HEK293 (cell line): ENCODE results near the gene RAP1B.

Source experiments
- CTCF ChIA-PET: fragments of 350-600 bp; formaldehyde crosslinking; extraction: SDS; loops from one replicate; lab custom pipeline; 2021; ENCODE audit warnings: antibody characterized with exemption; lab: Yijun Ruan, JAX
- POLR2A ChIA-PET: fragments of 300-600 bp; formaldehyde crosslinking; extraction: SDS; loops from one replicate; lab custom pipeline; 2020; ENCODE audit warnings: antibody characterized with exemption, inconsistent platforms; lab: Yijun Ruan, JAX
- H3K27ac ChIP-seq: fragments of 200-500 bp; sonication (Bioruptor generic); 2 replicates; pipeline ENCODE4 v1.5.1; 2014; ENCODE audit warnings: low read depth, low read length, control low read depth, inconsistent platforms; ENCODE audit errors: extremely low read depth
- H3K36me3 ChIP-seq, 2 experiments: fragments of 200-500 bp in 1 of 2; sonication (Bioruptor generic) in 1 of 2; 1 replicate in 1 of 2; 2 replicates in 1 of 2; pipeline ENCODE4 v1.5.1; 2014 to 2017; ENCODE audit warnings: inconsistent platforms in 2 of 2, low read length in 2 of 2; ENCODE audit not compliant: control insufficient read depth in 2 of 2, insufficient read depth in 1 of 2
- H3K4me1 ChIP-seq: fragments of 200-500 bp; sonication (Bioruptor generic); 2 replicates; pipeline ENCODE4 v1.5.1; 2014; ENCODE audit warnings: mild to moderate bottlenecking, low read length, inconsistent platforms; ENCODE audit not compliant: control insufficient read depth, insufficient read depth
- H3K4me3 ChIP-seq: 2 replicates; pipeline ENCODE4 v1.5.1; 2011; ENCODE audit warnings: low read depth, mild to moderate bottlenecking, control low read depth, low read length, moderate library complexity
- H3K9me3 ChIP-seq: fragments of 200-500 bp; sonication (Bioruptor generic); 2 replicates; pipeline ENCODE4 v1.5.1; 2014; ENCODE audit warnings: low read depth, low read length, inconsistent platforms; ENCODE audit not compliant: control insufficient read depth, insufficient read depth
- BCL11A ChIP-seq: fragments of 450-650 bp; formaldehyde crosslinking; IDR thresholded peaks from 2 replicates; pipeline ENCODE4 v1.5.1; 2016; ENCODE audit warnings: low read depth, missing biosample characterization, missing genetic modification characterization
- GLI4 ChIP-seq: fragments of 450-650 bp; formaldehyde crosslinking; IDR thresholded peaks from 2 replicates; pipeline ENCODE4 v1.5.1; 2016; ENCODE audit warnings: missing biosample characterization, missing genetic modification characterization
- HOXD13 ChIP-seq: sonication (generic); formaldehyde crosslinking; IDR thresholded peaks from 2 replicates; pipeline ENCODE4 v1.8.0; 2022; ENCODE audit warnings: missing genetic modification reagents, borderline replicate concordance
- KLF7 ChIP-seq: fragments of 450-650 bp; formaldehyde crosslinking; IDR thresholded peaks from 2 replicates; pipeline ENCODE4 v1.5.1; 2016; ENCODE audit warnings: missing biosample characterization, missing genetic modification characterization, borderline replicate concordance
- OSR2 ChIP-seq: fragments of 450-650 bp; formaldehyde crosslinking; IDR thresholded peaks from 2 replicates; pipeline ENCODE4 v1.5.1; 2016; ENCODE audit warnings: missing biosample characterization, missing genetic modification characterization
- PATZ1 ChIP-seq: fragments of 450-650 bp; formaldehyde crosslinking; IDR thresholded peaks from 2 replicates; pipeline ENCODE4 v1.5.1; 2016; ENCODE audit warnings: missing biosample characterization, missing genetic modification characterization
- RBAK ChIP-seq: fragments of 450-650 bp; formaldehyde crosslinking; IDR thresholded peaks from 2 replicates; pipeline ENCODE4 v1.5.1; 2016; ENCODE audit warnings: missing biosample characterization, missing genetic modification characterization
- SP7 ChIP-seq: fragments of 450-650 bp; formaldehyde crosslinking; IDR thresholded peaks from 2 replicates; pipeline ENCODE4 v1.5.1; 2016; ENCODE audit warnings: missing biosample characterization, missing genetic modification characterization
- TCF7L2 ChIP-seq: IDR thresholded peaks from 2 replicates; pipeline ENCODE4 v1.6.1; 2011; ENCODE audit warnings: low read depth, mild to moderate bottlenecking, inconsistent platforms, low read length, moderate library complexity, borderline replicate concordance
- YY1 ChIP-seq: fragments of 450-650 bp; formaldehyde crosslinking; IDR thresholded peaks from 2 replicates; pipeline ENCODE4 v1.5.1; 2018; ENCODE audit warnings: missing biosample characterization, missing genetic modification characterization
- ZBTB21 ChIP-seq: fragments of 450-650 bp; formaldehyde crosslinking; IDR thresholded peaks from 2 replicates; pipeline ENCODE4 v1.5.1; 2017; ENCODE audit warnings: missing biosample characterization, missing genetic modification characterization
- ZBTB48 ChIP-seq: fragments of 450-650 bp; formaldehyde crosslinking; IDR thresholded peaks from 2 replicates; pipeline ENCODE4 v1.5.1; 2016; ENCODE audit warnings: missing biosample characterization, missing genetic modification characterization
- ZFHX2 ChIP-seq: fragments of 450-650 bp; formaldehyde crosslinking; conservative IDR thresholded peaks from 2 replicates; pipeline ENCODE4 v1.5.1; 2016; ENCODE audit warnings: missing biosample characterization, missing genetic modification characterization
- ZNF138 ChIP-seq: fragments of 450-650 bp; formaldehyde crosslinking; IDR thresholded peaks from 2 replicates; pipeline ENCODE4 v1.5.1; 2016; ENCODE audit warnings: missing biosample characterization, missing genetic modification characterization, borderline replicate concordance
- ZNF311 ChIP-seq: fragments of 450-650 bp; formaldehyde crosslinking; IDR thresholded peaks from 2 replicates; pipeline ENCODE4 v1.5.1; 2017; ENCODE audit warnings: missing biosample characterization, missing genetic modification characterization, borderline replicate concordance
- ZNF324 ChIP-seq: fragments of 450-650 bp; formaldehyde crosslinking; IDR thresholded peaks from 2 replicates; pipeline ENCODE4 v1.5.1; 2016; ENCODE audit warnings: missing biosample characterization, missing genetic modification characterization
- ZNF473 ChIP-seq: fragments of 450-650 bp; formaldehyde crosslinking; IDR thresholded peaks from 2 replicates; pipeline ENCODE4 v1.5.1; 2017; ENCODE audit warnings: missing biosample characterization, missing genetic modification characterization
- ZNF555 ChIP-seq: fragments of 450-650 bp; formaldehyde crosslinking; conservative IDR thresholded peaks from 2 replicates; pipeline ENCODE4 v1.5.1; 2017; ENCODE audit warnings: missing biosample characterization, mild to moderate bottlenecking, missing genetic modification characterization, inconsistent platforms
- ZNF558 ChIP-seq: fragments of 450-650 bp; formaldehyde crosslinking; IDR thresholded peaks from 2 replicates; pipeline ENCODE4 v1.5.1; 2016; ENCODE audit warnings: missing biosample characterization, missing genetic modification characterization
- ZNF571 ChIP-seq: fragments of 450-650 bp; formaldehyde crosslinking; IDR thresholded peaks from 2 replicates; pipeline ENCODE4 v1.5.0; 2017; ENCODE audit warnings: missing biosample characterization, missing genetic modification characterization
- ZNF610 ChIP-seq: fragments of 450-650 bp; formaldehyde crosslinking; IDR thresholded peaks from 2 replicates; pipeline ENCODE4 v1.5.1; 2016; ENCODE audit warnings: missing biosample characterization, missing genetic modification characterization, borderline replicate concordance
- ZNF629 ChIP-seq: fragments of 450-650 bp; formaldehyde crosslinking; IDR thresholded peaks from 2 replicates; pipeline ENCODE4 v1.5.1; 2017; ENCODE audit warnings: missing biosample characterization, missing genetic modification characterization
- ZNF664 ChIP-seq: fragments of 450-650 bp; formaldehyde crosslinking; IDR thresholded peaks from 2 replicates; pipeline ENCODE4 v1.5.1; 2016; ENCODE audit warnings: missing biosample characterization, missing genetic modification characterization
- ZNF704 ChIP-seq: fragments of 450-650 bp; formaldehyde crosslinking; IDR thresholded peaks from 2 replicates; pipeline ENCODE4 v1.5.1; 2016; ENCODE audit warnings: missing biosample characterization, missing genetic modification characterization
- ZNF776 ChIP-seq: fragments of 450-650 bp; formaldehyde crosslinking; IDR thresholded peaks from 2 replicates; pipeline ENCODE4 v1.5.0; 2017; ENCODE audit warnings: missing biosample characterization, missing genetic modification characterization, borderline replicate concordance
- ZNF777 ChIP-seq: fragments of 450-650 bp; formaldehyde crosslinking; IDR thresholded peaks from 2 replicates; pipeline ENCODE4 v1.5.1; 2017; ENCODE audit warnings: missing biosample characterization, missing genetic modification characterization, borderline replicate concordance
- TF ChIP-seq, protein P1 (sequence below): fragments of 450-650 bp; formaldehyde crosslinking; IDR thresholded peaks from 2 replicates; pipeline ENCODE4 v1.5.1; 2016; ENCODE audit warnings: missing biosample characterization, missing genetic modification characterization, borderline replicate concordance
- TF ChIP-seq, protein P2 (sequence below): fragments of 450-650 bp; formaldehyde crosslinking; IDR thresholded peaks from 2 replicates; pipeline ENCODE4 v1.5.1; 2016; ENCODE audit warnings: missing biosample characterization, missing genetic modification characterization
- TF ChIP-seq, protein P3 (sequence below): fragments of 450-650 bp; formaldehyde crosslinking; IDR thresholded peaks from 2 replicates; pipeline ENCODE4 v1.5.1; 2016; ENCODE audit warnings: missing biosample characterization, missing genetic modification characterization

The RAP1B gene

DNA sequence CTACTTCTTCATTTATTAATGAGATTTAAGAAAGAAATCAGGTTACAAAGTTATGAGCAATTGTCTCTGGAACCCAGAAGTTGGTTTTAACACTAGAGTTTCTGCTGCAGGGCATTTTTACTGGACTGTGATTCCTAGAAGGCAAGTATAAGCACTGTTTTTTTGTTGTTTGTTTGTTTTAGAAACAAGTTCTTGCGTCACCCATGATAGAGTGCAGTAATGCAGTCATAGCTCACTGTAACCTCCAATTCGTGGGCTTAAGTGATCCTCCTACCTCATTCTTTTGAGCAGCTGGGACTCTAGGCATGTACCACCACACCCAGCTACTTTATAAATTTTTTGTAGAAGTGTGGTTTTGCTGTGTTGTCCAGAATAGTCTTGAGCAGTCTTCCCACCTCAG lies 25.6 kb downstream of the RAP1B start:
- ChIA-PET POLR2A (no interaction called here), CTCF (no interaction called here)
- Histone ChIP-seq H3K36me3 (no peaks in the 10 kb centered on the region; a peak in 1 of 3 replicates), H3K4me1 (peaks cover 17% of the 10 kb centered on the region), H3K4me3 (no peak overlapping the region), H3K27ac (no peak overlapping the region), H3K9me3 (no peaks in the 10 kb centered on the region)
- TF ChIP-seq ZNF610 (tag by site-specific recombination): no peak
- TF ChIP-seq ZNF776 (tag by site-specific recombination): no peak
- peak; percentile 89 for TF ChIP-seq ZNF629 (tag by site-specific recombination)
- TF ChIP-seq HOXD13: no peak
- no peak for TF ChIP-seq ZNF138 (tag by site-specific recombination)
- no peak for TF ChIP-seq ZNF777
- TF ChIP-seq ZNF324 (tag by site-specific recombination): no peak
- TF ChIP-seq YY1 (tag by site-specific recombination): no peak
- no peak for TF ChIP-seq ZNF571 (tag by site-specific recombination)
- TF ChIP-seq ZBTB48: no peak
- TF ChIP-seq, protein P1, sequence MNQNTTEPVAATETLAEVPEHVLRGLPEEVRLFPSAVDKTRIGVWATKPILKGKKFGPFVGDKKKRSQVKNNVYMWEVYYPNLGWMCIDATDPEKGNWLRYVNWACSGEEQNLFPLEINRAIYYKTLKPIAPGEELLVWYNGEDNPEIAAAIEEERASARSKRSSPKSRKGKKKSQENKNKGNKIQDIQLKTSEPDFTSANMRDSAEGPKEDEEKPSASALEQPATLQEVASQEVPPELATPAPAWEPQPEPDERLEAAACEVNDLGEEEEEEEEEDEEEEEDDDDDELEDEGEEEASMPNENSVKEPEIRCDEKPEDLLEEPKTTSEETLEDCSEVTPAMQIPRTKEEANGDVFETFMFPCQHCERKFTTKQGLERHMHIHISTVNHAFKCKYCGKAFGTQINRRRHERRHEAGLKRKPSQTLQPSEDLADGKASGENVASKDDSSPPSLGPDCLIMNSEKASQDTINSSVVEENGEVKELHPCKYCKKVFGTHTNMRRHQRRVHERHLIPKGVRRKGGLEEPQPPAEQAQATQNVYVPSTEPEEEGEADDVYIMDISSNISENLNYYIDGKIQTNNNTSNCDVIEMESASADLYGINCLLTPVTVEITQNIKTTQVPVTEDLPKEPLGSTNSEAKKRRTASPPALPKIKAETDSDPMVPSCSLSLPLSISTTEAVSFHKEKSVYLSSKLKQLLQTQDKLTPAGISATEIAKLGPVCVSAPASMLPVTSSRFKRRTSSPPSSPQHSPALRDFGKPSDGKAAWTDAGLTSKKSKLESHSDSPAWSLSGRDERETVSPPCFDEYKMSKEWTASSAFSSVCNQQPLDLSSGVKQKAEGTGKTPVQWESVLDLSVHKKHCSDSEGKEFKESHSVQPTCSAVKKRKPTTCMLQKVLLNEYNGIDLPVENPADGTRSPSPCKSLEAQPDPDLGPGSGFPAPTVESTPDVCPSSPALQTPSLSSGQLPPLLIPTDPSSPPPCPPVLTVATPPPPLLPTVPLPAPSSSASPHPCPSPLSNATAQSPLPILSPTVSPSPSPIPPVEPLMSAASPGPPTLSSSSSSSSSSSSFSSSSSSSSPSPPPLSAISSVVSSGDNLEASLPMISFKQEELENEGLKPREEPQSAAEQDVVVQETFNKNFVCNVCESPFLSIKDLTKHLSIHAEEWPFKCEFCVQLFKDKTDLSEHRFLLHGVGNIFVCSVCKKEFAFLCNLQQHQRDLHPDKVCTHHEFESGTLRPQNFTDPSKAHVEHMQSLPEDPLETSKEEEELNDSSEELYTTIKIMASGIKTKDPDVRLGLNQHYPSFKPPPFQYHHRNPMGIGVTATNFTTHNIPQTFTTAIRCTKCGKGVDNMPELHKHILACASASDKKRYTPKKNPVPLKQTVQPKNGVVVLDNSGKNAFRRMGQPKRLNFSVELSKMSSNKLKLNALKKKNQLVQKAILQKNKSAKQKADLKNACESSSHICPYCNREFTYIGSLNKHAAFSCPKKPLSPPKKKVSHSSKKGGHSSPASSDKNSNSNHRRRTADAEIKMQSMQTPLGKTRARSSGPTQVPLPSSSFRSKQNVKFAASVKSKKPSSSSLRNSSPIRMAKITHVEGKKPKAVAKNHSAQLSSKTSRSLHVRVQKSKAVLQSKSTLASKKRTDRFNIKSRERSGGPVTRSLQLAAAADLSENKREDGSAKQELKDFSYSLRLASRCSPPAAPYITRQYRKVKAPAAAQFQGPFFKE (tag by site-specific recombination): no peak
- peak; percentile 50; the same call in 1 of the 2 replicates for TF ChIP-seq ZNF558 (tag by site-specific recombination)
- TF ChIP-seq ZNF664: no peak
- 0 out of 2 replicates have a peak, but pooled peaks have one; percentile 19 for TF ChIP-seq BCL11A (tag by site-specific recombination)
- TF ChIP-seq TCF7L2: no peak
- no peak for TF ChIP-seq KLF7
- no peak for TF ChIP-seq RBAK (tag by site-specific recombination)
- TF ChIP-seq ZBTB21 (tag by site-specific recombination): peak; percentile 70; the same call in 1 of the 2 replicates
- TF ChIP-seq SP7 (tag by site-specific recombination): 0 out of 2 replicates have a peak, but pooled peaks have one; percentile 44
- TF ChIP-seq, protein P2, sequence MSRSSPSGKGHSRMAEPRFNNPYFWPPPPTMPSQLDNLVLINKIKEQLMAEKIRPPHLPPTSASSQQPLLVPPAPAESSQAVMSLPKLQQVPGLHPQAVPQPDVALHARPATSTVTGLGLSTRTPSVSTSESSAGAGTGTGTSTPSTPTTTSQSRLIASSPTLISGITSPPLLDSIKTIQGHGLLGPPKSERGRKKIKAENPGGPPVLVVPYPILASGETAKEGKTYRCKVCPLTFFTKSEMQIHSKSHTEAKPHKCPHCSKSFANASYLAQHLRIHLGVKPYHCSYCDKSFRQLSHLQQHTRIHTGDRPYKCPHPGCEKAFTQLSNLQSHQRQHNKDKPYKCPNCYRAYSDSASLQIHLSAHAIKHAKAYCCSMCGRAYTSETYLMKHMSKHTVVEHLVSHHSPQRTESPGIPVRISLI (tag by site-specific recombination): peak; percentile 72
- TF ChIP-seq ZNF311 (tag by site-specific recombination): no peak
- TF ChIP-seq ZNF555 (tag by site-specific recombination): no peak
- TF ChIP-seq PATZ1 (tag by site-specific recombination): no peak
- TF ChIP-seq ZNF473 (tag by site-specific recombination): no peak
- no peak for TF ChIP-seq GLI4 (tag by site-specific recombination)
- TF ChIP-seq, protein P3, sequence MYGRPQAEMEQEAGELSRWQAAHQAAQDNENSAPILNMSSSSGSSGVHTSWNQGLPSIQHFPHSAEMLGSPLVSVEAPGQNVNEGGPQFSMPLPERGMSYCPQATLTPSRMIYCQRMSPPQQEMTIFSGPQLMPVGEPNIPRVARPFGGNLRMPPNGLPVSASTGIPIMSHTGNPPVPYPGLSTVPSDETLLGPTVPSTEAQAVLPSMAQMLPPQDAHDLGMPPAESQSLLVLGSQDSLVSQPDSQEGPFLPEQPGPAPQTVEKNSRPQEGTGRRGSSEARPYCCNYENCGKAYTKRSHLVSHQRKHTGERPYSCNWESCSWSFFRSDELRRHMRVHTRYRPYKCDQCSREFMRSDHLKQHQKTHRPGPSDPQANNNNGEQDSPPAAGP (tag by site-specific recombination): no peak
- peak; percentile 66 for TF ChIP-seq ZFHX2 (tag by site-specific recombination)
- no peak for TF ChIP-seq ZNF704 (tag by site-specific recombination)
- peak; percentile 10; the same call in 1 of the 2 replicates for TF ChIP-seq OSR2 (tag by site-specific recombination)
